ENCODE data around the gene JAM2. TPM values are rescaled to one million over a fixed set of nuclear protein-coding genes. Genes with fewer than 3 reads are reported as not detected.

JAM2 gene
- total RNA-seq, 4 donors from 2014 or later: 28.0 to 52.4 (median 46.7) TPM

- intact Hi-C loops (cut with DNase I): loop anchor here (2.0 kb wide), 1 partner anchor 29 kb away; no protein-coding TSS in a partner anchor
- WGBS: 43% methylated on average over 5 of the region's 5 CpGs
- peak overlapping the region; percentile 93 to 97 (median 94) for H3K27ac ChIP-seq (replicated peaks in 1 of 4)
- TF ChIP-seq, protein P1, sequence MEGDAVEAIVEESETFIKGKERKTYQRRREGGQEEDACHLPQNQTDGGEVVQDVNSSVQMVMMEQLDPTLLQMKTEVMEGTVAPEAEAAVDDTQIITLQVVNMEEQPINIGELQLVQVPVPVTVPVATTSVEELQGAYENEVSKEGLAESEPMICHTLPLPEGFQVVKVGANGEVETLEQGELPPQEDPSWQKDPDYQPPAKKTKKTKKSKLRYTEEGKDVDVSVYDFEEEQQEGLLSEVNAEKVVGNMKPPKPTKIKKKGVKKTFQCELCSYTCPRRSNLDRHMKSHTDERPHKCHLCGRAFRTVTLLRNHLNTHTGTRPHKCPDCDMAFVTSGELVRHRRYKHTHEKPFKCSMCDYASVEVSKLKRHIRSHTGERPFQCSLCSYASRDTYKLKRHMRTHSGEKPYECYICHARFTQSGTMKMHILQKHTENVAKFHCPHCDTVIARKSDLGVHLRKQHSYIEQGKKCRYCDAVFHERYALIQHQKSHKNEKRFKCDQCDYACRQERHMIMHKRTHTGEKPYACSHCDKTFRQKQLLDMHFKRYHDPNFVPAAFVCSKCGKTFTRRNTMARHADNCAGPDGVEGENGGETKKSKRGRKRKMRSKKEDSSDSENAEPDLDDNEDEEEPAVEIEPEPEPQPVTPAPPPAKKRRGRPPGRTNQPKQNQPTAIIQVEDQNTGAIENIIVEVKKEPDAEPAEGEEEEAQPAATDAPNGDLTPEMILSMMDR (IDR thresholded peaks at IDR 0.05): no peak
- TF ChIP-seq EP300 (IDR thresholded peaks at IDR 0.05) (no peak), POLR2AphosphoS5 (IDR thresholded peaks at IDR 0.05) (no peak), POLR2A (IDR thresholded peaks at IDR 0.05; ENCODE audit: low read depth) (no peak)
- no peaks in the 10 kb centered on the region for H3K27me3 ChIP-seq
- no peaks in the 10 kb centered on the region for H3K9me3 ChIP-seq
- H3K4me1 ChIP-seq: peaks cover 10 to 32% (median 17%) of the 10 kb centered on the region in 4 donors
- peak overlapping the region; percentile 76 to 90 (median 86) for H3K4me3 ChIP-seq
- no peaks in the 10 kb centered on the region for H3K36me3 ChIP-seq
- no peak for DNase-seq (ENCODE audit: extremely low spot score)
Observed at GRCh38 chr21:25637851-25638659, 1.0 kb upstream of the JAM2 start.

- 0% methylated on average over 1 of the region's 40 CpGs for WGBS
- Histone ChIP-seq H3K36me3 (no peaks in the 10 kb centered on the region), H3K4me1 (peaks cover 10 to 35% (median 17%) of the 10 kb centered on the region in 4 donors), H3K4me3 (peak overlapping the region; percentile 76 to 90 (median 86)), H3K27ac (replicated peaks in 1 of 4) (peak overlapping the region; percentile 93 to 97 (median 94)), H3K27me3 (no peaks in the 10 kb centered on the region), H3K9me3 (no peaks in the 10 kb centered on the region)
- intact Hi-C loops (cut with DNase I): loop anchor here (2.0 to 5.0 kb wide), 2 partner anchors 31 to 48 kb away; no protein-coding TSS in a partner anchor
- no peak for DNase-seq (ENCODE audit: extremely low spot score)
- TF ChIP-seq EP300 (IDR thresholded peaks at IDR 0.05): no peak
- TF ChIP-seq, protein P1 (IDR thresholded peaks at IDR 0.05): peak; percentile 26 to 52 (median 41)
- peak; percentile 38 to 43 for TF ChIP-seq POLR2AphosphoS5 (IDR thresholded peaks at IDR 0.05)
Observed at GRCh38 chr21:25639551-25640201, 618 bp downstream of the JAM2 start.

GRCh38 chr21:25640202-25640942 is 1.3 kb downstream of the JAM2 start:
- DNase-seq (ENCODE audit: extremely low spot score): no peak
- Histone ChIP-seq H3K36me3 (no peaks in the 10 kb centered on the region), H3K4me3 (peak overlapping the region; percentile 76 to 90 (median 86)), H3K4me1 (peaks cover 10 to 38% (median 17%) of the 10 kb centered on the region in 4 donors), H3K9me3 (no peaks in the 10 kb centered on the region), H3K27me3 (no peaks in the 10 kb centered on the region), H3K27ac (replicated peaks in 1 of 4) (peak overlapping the region; percentile 93 to 97 (median 94))
- 2% methylated on average over 27 of the region's 27 CpGs for WGBS
- TF ChIP-seq EP300 (IDR thresholded peaks at IDR 0.05): no peak
- no peak for TF ChIP-seq POLR2A (IDR thresholded peaks at IDR 0.05; ENCODE audit: low read depth)
- TF ChIP-seq POLR2AphosphoS5 (IDR thresholded peaks at IDR 0.05): peak in 1 of 2 donors; percentile 30
- TF ChIP-seq, protein P1 (IDR thresholded peaks at IDR 0.05): no peak
- intact Hi-C loops (cut with DNase I): loop anchor here (5.0 kb wide), 1 partner anchor 47 kb away; no protein-coding TSS in a partner anchor

DNA sequence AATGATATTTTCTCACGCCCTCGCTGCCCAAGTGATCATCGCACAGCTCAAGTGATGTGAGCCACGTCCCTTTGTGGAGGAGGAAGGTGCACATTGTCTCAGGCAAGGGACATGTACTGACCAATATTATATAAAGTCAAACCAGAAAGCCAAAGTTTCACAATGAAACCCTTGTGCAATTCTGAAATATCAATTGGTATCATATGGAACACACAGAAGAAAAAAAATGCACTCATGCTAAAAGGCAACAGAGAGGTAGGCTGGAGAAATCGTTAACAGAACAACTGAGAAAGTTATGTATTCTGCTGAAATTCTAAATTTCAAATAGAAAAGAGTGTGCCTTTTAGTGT is 1.9 kb downstream of the JAM2 start:
- no peaks in the 10 kb centered on the region for H3K9me3 ChIP-seq
- no peaks in the 10 kb centered on the region for H3K36me3 ChIP-seq
- peak overlapping the region; percentile 93 to 97 (median 94) for H3K27ac ChIP-seq (replicated peaks in 1 of 4)
- WGBS: 35% methylated on average over 5 of the region's 5 CpGs
- no peak for DNase-seq (ENCODE audit: extremely low spot score)
- no peaks in the 10 kb centered on the region for H3K27me3 ChIP-seq
- peaks cover 10 to 43% (median 20%) of the 10 kb centered on the region in 4 donors for H3K4me1 ChIP-seq
- peak overlapping the region; percentile 76 to 90 (median 86) for H3K4me3 ChIP-seq
- TF ChIP-seq POLR2A (IDR thresholded peaks at IDR 0.05; ENCODE audit: low read depth) (no peak), POLR2AphosphoS5 (IDR thresholded peaks at IDR 0.05) (no peak), EP300 (IDR thresholded peaks at IDR 0.05) (no peak)
- TF ChIP-seq, protein P1 (IDR thresholded peaks at IDR 0.05): no peak
- intact Hi-C loops (cut with DNase I): loop anchor here (5.0 kb wide), 1 partner anchor 46 kb away; no protein-coding TSS in a partner anchor

All from esophagus muscularis mucosa (tissue), 4 donors.